Motor neuron (in vitro differentiated cells): Measurements from ENCODE around the gene GUCD1. TPM values are rescaled to one million over a fixed set of nuclear protein-coding genes. Genes with fewer than 3 reads are reported as not detected.
"Not testable (repeated sequence)": the region's sequence is repeated elsewhere in the genome, so short reads cannot be mapped to it uniquely, and the experiment has no call there.

Experiments used
- ATAC-seq, 8 experiments: fragments of 200-7000 bp; cut with Tn5 transposase; replicated peaks in 6 of 8; 2 replicates each; pipeline ENCODE4 v1.8.0; 2021; ENCODE audit warnings: mild to moderate bottlenecking in 8 of 8, moderate library complexity in 8 of 8
- H3K27ac ChIP-seq, 2 donors: fragments of 250-450 bp; sonication (Bioruptor Pico); 2 replicates each; pipeline ENCODE4 v1.9.0; 2021; ENCODE audit warnings: antibody characterized with exemption in 2 of 2, mild to moderate bottlenecking in 2 of 2, moderate library complexity in 1 of 2
- H3K4me1 ChIP-seq, 2 donors: fragments of 250-450 bp; sonication (Bioruptor Pico); replicated peaks in 1 of 2; 2 replicates each; pipeline ENCODE4 v1.6.1; 2021; ENCODE audit warnings: antibody characterized with exemption in 2 of 2, mild to moderate bottlenecking in 2 of 2, moderate library complexity in 1 of 2
- H3K4me3 ChIP-seq, 5 donors: fragments of 250-450 bp; sonication (Bioruptor Pico); 2 replicates each; pipeline ENCODE4 v1.9.0; 2021; ENCODE audit warnings: antibody characterized with exemption in 5 of 5, mild to moderate bottlenecking in 5 of 5, moderate library complexity in 4 of 5
- WGBS, 10 experiments: fragments of 450-650 bp; shearing (Covaris generic); methylation state at CpG; one replicate each; pipeline ENCODE4 v1.0.0; 2022; 5-methylcytosine and 5-hydroxymethylcytosine counted together
- in situ Hi-C, 9 experiments: fragments of 400-800 bp; cut with MboI; loops; one replicate each; pipeline ENCODE4 v1.15.0; 2021; ENCODE audit warnings: low sequenced_read_pairs in 9 of 9, low pct_unique_long_range_greater_than_20kb in 2 of 9; ENCODE audit not compliant: unreplicated experiment in 9 of 9
- total RNA-seq, 8 experiments: library from RNA; unstranded; fragments of 300-600 nt; gene quantifications; 2 replicates each; pipeline versions ENCODE4 v1.2.3 to v1.2.4, GENCODE V29; 2022

Gene GUCD1
- total RNA-seq, 8 experiments from 2014 or later: 24.1 to 96.2 (median 43.5) TPM

- 67 to 100% (median 90%) methylated on average over 1 to 7 of the region's 10 CpGs; no CpG with 5 or more reads in 2 of the 10 experiments for WGBS, 10 experiments
- Histone ChIP-seq H3K27ac (no peak overlapping the region), H3K4me3 (no peak overlapping the region), H3K4me1 (no peaks in the 10 kb centered on the region)
- in situ Hi-C loops: no loop called here
- ATAC-seq: no peak
Measured at GRCh38 chr22:24567668-24568067, 12.7 kb upstream of the GUCD1 start.

DNA sequence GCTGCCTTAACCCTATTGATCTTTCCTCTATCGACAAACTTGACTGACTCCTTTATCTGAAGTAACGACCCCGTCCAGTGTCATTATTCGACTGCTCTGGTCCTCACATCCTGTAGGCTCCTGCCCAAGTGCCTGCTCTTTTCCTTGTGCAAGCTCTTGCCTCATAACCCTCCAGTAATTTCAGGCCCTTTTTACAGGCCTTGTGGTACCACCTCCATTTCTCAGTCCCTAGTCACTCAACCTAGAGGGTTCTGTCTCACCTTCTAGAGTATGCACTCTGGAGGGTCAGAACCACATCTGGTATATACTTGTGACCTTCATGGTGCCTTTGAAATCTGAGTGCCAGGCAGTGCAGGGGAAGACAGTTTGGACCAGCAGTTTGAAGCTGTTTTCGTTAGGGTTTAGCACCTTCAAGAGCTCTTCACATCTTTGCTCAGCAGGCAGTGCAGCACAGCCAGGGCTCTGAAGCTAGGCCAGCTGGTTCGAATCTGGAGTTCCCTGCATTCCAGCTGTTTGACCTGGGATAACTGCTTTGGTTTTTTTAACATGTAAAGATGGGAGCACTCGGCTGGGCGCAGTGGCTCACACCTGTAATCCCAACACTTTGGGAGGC lies 12.1 kb upstream of the GUCD1 start:
- H3K27ac ChIP-seq: no peak overlapping the region

GRCh38 chr22:24565077-24565476 lies 10.1 kb upstream of the GUCD1 start:
- no peak for ATAC-seq
- H3K4me1 ChIP-seq: no peaks in the 10 kb centered on the region
- no peak overlapping the region for H3K27ac ChIP-seq
- 100% methylated on average over 1 to 2 of the region's 2 CpGs; no CpG with 5 or more reads in 6 of the 10 experiments for WGBS, 10 experiments
- in situ Hi-C loops: no loop called here
- no peak overlapping the region for H3K4me3 ChIP-seq

More for the DNA sequence above, 12.1 kb upstream of the GUCD1 start:
- in situ Hi-C loops: no loop called here
- no peak for ATAC-seq
- Histone ChIP-seq H3K4me1 (no peaks in the 10 kb centered on the region), H3K4me3 (no peak overlapping the region)
- WGBS, 10 experiments: 80 to 100% (median 95%) methylated on average over 1 to 7 of the region's 8 CpGs; no CpG with 5 or more reads in 2 of the 10 experiments

GRCh38 chr22:24564376-24565058 lies 9.6 kb upstream of the GUCD1 start:
- in situ Hi-C loops: no loop called here
- peak in 3 of 8 experiments; percentile 78 to 93 (median 90) for ATAC-seq
- no peaks in the 10 kb centered on the region for H3K4me1 ChIP-seq
- no peak overlapping the region for H3K27ac ChIP-seq
- no peak overlapping the region for H3K4me3 ChIP-seq
- 60 to 100% (median 83%) methylated on average over 1 to 2 of the region's 2 CpGs; no CpG with 5 or more reads in 5 of the 10 experiments for WGBS, 10 experiments

DNA sequence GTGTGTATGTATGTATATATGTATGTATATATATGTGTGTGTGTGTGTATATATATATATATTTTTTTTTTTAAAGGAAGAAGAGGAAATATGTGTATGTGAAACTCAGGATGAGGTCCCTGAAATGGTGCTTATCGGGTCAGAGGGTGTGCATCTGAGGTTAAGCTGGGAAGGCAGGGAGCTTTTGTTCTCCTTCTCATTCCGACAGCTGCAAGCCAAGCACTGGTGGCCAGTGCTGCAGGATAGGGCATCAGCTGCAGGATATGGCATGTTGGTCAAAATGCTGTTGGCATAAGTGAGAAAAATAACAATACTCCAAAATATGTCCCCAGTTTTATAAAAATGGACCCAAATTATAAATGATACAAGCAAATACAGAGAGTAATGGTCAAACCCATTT lies 8.3 kb upstream of the GUCD1 start:
- ATAC-seq: no peak
- Histone ChIP-seq H3K27ac (no peak overlapping the region), H3K4me3 (no peak overlapping the region), H3K4me1 (no peaks in the 10 kb centered on the region)
- WGBS, 10 experiments: 100% methylated on average over 1 to 2 of the region's 2 CpGs; no CpG with 5 or more reads in 6 of the 10 experiments
- in situ Hi-C loops: no loop called here

- in situ Hi-C loops: no loop called here
- H3K4me1 ChIP-seq: peaks cover 0 to 8% of the 10 kb centered on the region in 2 donors
- H3K4me3 ChIP-seq: no peak overlapping the region
- 50 to 100% (median 76%) methylated on average over 1 to 4 of the region's 4 CpGs; no CpG with 5 or more reads in 3 of the 10 experiments for WGBS, 10 experiments
- ATAC-seq: no peak
- H3K27ac ChIP-seq: no peak overlapping the region
Measured at GRCh38 chr22:24559471-24559870, 4.5 kb upstream of the GUCD1 start.

DNA sequence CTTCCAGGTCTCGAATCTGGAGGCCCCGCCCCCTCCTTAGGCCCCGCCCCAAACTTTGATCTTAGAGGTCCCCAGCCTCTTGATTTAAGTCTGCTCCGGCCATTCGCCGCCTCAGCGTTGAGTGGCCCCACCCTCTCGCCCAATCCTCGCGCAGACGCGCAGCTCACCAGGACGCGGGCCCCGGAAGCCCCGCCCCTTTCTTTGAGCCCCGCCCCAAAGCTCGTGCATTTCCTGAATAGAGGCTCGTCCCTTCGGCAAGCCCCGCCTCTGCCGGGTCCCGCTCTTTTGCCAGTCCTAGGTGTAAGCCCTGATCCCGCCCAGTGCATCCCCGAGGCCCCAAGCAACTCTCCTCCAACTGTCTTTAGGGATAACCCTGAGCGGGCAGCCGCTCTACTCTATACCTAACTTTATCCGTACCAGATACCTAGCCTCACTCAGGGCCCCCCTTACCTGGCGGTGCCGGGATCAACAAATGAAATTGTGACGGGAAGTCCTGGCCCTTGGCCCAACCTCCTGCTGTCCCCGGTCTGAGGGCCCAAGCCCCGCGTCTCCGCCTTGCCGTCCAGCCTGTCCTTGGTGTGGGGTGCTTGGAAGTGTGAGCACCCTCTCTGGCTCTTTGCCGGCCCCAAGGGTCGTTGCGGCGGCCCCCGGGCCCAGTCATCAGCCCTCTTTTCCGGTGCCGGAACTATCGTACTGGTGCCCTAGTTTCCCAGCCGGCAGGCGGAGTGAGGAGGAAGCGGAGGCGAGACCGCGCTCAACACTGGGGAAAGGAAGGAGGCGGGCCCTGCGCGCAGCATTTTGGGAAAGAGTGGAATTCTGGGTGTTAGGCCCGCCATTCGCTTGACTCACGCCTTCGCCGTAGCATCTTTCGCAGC lies 464 bp upstream of the GUCD1 start, which contains the start of gene SNRPD3:
SNRPD3 (plus strand) TSS at position 835 of the 875 bp plus-strand sequence. CDS start 1,676 bp downstream, outside the sequence.
- peak; percentile 75 to 89 (median 87) for ATAC-seq
- peak within 1 kb of the TSS; percentile 74 to 99 (median 88) for H3K4me3 ChIP-seq
- peak within 1 kb of the TSS; percentile 83 to 91 for H3K27ac ChIP-seq
- in situ Hi-C loops: no loop called here
- H3K4me1 ChIP-seq: peaks cover 12 to 19% of the 10 kb centered on the region in 2 donors
- WGBS, 10 experiments: 0 to 3% (median 0%) methylated on average over 1 to 21 of the region's 59 CpGs; no CpG with 5 or more reads in 7 of the 10 experiments

- in situ Hi-C loops: no loop called here
Measured at GRCh38 chr22:24553597-24554312, 1.2 kb downstream of the GUCD1 start.

GRCh38 chr22:24552503-24553286 lies 2.2 kb downstream of the GUCD1 start:
- in situ Hi-C loops, H3K4me3 ChIP-seq, ATAC-seq, H3K27ac ChIP-seq: not testable (repeated sequence)
- 67 to 100% (median 89%) methylated on average over 1 to 8 of the region's 10 CpGs; no CpG with 5 or more reads in 1 of the 10 experiments for WGBS, 10 experiments
- H3K4me1 ChIP-seq: peaks cover 12 to 19% of the 10 kb centered on the region in 2 donors

More at GRCh38 chr22:24553597-24554312, 1.2 kb downstream of the GUCD1 start:
- peak in 1 of 8 experiments; percentile 0 for ATAC-seq
- Histone ChIP-seq H3K4me3 (peak overlapping the region; percentile 74 to 99 (median 88)), H3K27ac (no peak overlapping the region), H3K4me1 (peaks cover 12 to 19% of the 10 kb centered on the region in 2 donors)
- WGBS, 10 experiments: 33 to 69% (median 60%) methylated on average over 1 to 10 of the region's 12 CpGs; no CpG with 5 or more reads in 5 of the 10 experiments

DNA sequence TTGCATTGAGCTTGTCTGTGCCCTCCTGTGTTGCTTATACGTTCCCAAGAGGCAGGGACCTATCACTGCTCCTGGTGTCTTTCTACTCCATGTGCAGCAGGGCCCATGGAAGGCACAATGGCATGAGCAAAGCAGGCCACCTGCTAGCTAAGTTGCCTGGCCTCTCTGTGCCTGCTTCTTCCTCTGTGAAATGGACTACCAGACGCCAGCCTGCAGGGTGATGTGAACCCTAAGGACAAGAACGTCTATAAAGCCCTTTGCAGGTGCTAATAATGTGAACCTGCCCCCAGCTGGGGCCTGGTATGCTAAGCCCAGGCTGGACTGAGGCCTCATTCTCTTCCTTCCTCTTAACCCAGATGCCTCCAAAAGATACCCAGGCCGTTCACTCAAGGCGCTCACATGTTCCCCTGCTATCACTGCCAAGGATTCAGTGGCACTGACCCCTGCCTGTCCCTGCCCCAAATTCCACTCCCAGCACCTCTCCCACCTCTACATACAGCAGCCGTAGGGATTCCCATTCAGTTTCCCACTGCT lies 4.0 kb downstream of the GUCD1 start:
- no peak overlapping the region for H3K4me3 ChIP-seq
- no peak for ATAC-seq
- no peak overlapping the region for H3K27ac ChIP-seq
- in situ Hi-C loops: no loop called here
- H3K4me1 ChIP-seq: peaks cover 12% of the 10 kb centered on the region in 2 donors
- 33 to 100% (median 80%) methylated on average over 1 to 3 of the region's 6 CpGs; no CpG with 5 or more reads in 5 of the 10 experiments for WGBS, 10 experiments

DNA sequence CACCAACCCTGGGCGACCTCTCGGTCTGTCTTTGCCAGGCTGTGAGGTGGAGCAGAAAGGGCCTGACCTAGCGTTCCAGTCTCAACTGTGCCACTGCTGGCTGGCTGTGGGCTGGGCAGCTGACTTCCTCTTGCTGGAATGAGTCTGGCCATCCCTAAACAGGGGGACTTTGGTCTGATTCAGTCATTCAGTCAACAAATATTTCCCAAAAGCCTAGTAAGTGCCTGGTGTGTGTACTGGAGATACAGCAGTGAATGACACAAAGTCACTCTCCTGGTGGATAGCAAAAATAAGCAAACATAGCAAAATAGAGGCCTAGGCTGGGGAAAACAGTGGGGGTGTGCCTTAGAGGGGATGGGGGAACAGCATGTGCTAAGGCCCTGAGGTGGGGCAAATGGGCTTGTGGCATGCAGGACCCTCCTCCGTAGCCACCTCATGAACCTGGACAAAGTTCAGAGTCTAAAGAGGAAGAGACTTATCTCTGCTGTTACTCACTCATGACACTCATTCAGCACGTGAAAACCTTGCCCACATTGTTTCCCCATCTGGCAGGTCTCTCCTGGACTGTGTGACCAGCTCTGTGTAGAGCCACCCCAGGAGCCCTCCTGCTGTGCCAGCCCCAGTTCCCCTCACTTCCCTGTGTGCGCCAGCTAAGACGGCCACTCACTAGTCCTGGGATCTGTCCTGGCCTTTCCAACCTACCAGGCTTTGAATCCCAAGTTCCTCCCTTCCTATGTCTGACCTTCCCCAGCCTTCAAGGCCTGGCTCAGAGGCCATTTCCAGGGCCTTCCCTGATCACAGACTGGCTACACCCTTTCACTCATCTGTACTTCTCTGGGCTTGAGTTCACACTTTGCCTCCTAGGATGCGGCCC lies 4.7 kb downstream of the GUCD1 start:
- 55 to 100% (median 100%) methylated on average over 1 to 4 of the region's 8 CpGs; no CpG with 5 or more reads in 3 of the 10 experiments for WGBS, 10 experiments
- in situ Hi-C loops: no loop called here

More for the DNA sequence above, 4.7 kb downstream of the GUCD1 start:
- Histone ChIP-seq H3K4me1 (peaks cover 12% of the 10 kb centered on the region in 2 donors), H3K27ac (no peak overlapping the region), H3K4me3 (no peak overlapping the region)
- ATAC-seq: no peak
